ENCODE data around the gene FEN1.

DNA sequence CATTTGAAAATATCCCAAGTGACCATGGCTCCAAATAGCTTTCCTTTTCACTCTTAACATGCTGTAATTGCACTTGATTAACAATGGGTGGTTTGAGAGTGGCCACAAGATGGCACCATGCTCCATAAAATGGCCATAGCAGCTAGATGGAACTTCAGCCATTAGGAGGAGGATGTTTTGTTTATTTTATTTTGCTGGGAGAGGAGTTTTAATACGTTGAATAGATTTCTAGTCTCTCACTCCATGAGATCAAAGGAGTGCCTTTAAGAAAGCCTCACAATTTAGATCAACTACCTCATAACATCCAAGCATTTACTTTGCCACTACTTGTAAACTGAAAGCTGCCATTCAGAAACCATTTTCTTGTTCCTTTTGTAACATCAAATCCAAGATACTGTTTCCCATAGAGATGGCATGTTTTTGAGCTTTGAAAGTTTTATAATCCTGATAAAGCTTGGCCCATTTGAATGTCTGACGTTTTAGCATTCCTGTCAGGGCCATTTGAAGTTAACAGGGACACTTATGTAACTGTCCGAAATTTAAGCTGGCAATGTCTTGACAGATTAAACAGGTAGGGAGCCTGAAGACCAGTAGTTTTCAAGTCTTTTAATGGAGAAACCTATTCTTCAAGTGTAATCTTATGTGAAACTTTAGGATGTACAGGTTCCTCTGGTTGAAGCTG lies 4.7 kb downstream of the FEN1 start:
- TF ChIP-seq EP300 (IDR thresholded peaks at IDR 0.05; ENCODE audit: low read depth in 2 of 2, low read length in 2 of 2), result no peak
- no peak for TF ChIP-seq EP300 (CRISPR knock-in tag; IDR thresholded peaks at IDR 0.05; ENCODE audit: borderline replicate concordance)
- TF ChIP-seq, protein P1, sequence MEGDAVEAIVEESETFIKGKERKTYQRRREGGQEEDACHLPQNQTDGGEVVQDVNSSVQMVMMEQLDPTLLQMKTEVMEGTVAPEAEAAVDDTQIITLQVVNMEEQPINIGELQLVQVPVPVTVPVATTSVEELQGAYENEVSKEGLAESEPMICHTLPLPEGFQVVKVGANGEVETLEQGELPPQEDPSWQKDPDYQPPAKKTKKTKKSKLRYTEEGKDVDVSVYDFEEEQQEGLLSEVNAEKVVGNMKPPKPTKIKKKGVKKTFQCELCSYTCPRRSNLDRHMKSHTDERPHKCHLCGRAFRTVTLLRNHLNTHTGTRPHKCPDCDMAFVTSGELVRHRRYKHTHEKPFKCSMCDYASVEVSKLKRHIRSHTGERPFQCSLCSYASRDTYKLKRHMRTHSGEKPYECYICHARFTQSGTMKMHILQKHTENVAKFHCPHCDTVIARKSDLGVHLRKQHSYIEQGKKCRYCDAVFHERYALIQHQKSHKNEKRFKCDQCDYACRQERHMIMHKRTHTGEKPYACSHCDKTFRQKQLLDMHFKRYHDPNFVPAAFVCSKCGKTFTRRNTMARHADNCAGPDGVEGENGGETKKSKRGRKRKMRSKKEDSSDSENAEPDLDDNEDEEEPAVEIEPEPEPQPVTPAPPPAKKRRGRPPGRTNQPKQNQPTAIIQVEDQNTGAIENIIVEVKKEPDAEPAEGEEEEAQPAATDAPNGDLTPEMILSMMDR (CRISPR knock-in tag; IDR thresholded peaks at IDR 0.05), result peak; percentile 87
- no peak for TF ChIP-seq BRCA1 (CRISPR knock-in tag; IDR thresholded peaks at IDR 0.05)
- no peak for TF ChIP-seq NCOR1 (IDR thresholded peaks at IDR 0.05; ENCODE audit: borderline replicate concordance, low read length)
- TF ChIP-seq MAFF (IDR thresholded peaks at IDR 0.05; ENCODE audit: low read depth, low read length), result no peak
- TF ChIP-seq JUND (CRISPR knock-in tag; IDR thresholded peaks at IDR 0.05), result no peak
- no peak for TF ChIP-seq ZFX (CRISPR knock-in tag; IDR thresholded peaks at IDR 0.05; ENCODE audit: low read depth)
- no peak for TF ChIP-seq ZC3H4 (CRISPR knock-in tag; IDR thresholded peaks at IDR 0.05; ENCODE audit: borderline replicate concordance)
